ENCODE results near the gene MAP3K13.

GRCh38 chr3:185393055-185393454 is 30.1 kb downstream of the MAP3K13 start:
- TF ChIP-seq CTCF (conservative IDR thresholded peaks at IDR 0.05 in 1 of 2, IDR thresholded peaks at IDR 0.05 in 1 of 2; ENCODE audit: extremely low read depth in 1 of 2, insufficient read depth in 1 of 2, low read depth in 1 of 2, low read length in 2 of 2): no peak
- no peak for TF ChIP-seq EZH2 (IDR thresholded peaks at IDR 0.05; ENCODE audit: borderline replicate concordance, low read length)

Measured in mammary epithelial cell (primary cell).